Hypothalamus (tissue), 51 donors: ENCODE measurements around the gene SSC5D.

Experiments
- DNase-seq, 51 donors: peaks; one replicate each; lab custom pipeline; 2025; lab: John Stamatoyannopoulos, UW

SSC5D gene

GRCh38 chr19:55453511-55454260, 34.5 kb upstream of the SSC5D start:
- peak in 1 of 51 donors; percentile 42 for DNase-seq

GRCh38 chr19:55454787-55455243, 33.4 kb upstream of the SSC5D start:
- DNase-seq: peak in 34 of 51 donors; percentile 5 to 71 (median 43)

- DNase-seq: no peak
These were observed 32.5 kb upstream of the SSC5D start for GRCh38 chr19:55455576-55456235.

- no peak for DNase-seq
These were observed 31.9 kb upstream of the SSC5D start for GRCh38 chr19:55456347-55456746.

- DNase-seq: no peak
These were observed 30.4 kb upstream of the SSC5D start for GRCh38 chr19:55457683-55458457.

GRCh38 chr19:55459551-55459949, 28.7 kb upstream of the SSC5D start:
- no peak for DNase-seq

- no peak for DNase-seq
These were observed 28.1 kb upstream of the SSC5D start for GRCh38 chr19:55459950-55460657.

GRCh38 chr19:55460670-55461258, 27.5 kb upstream of the SSC5D start:
- DNase-seq: peak in 30 of 51 donors; percentile 7 to 66 (median 36)

GRCh38 chr19:55461259-55461973, 26.8 kb upstream of the SSC5D start, which contains the start of gene ISOC2:
Gene ISOC2 (minus strand): TSS chr19:55461642. CDS start chr19:55456486, 5,156 bp downstream.
- peak; percentile 84 to 100 (median 99) for DNase-seq

- no peak for DNase-seq
These were observed 26.1 kb upstream of the SSC5D start for GRCh38 chr19:55461974-55462626.

GRCh38 chr19:55462722-55463121, 25.5 kb upstream of the SSC5D start:
- DNase-seq: no peak

GRCh38 chr19:55463583-55464031, 24.6 kb upstream of the SSC5D start:
- DNase-seq: no peak

GRCh38 chr19:55464039-55464661, 24.1 kb upstream of the SSC5D start:
- DNase-seq: no peak

- no peak for DNase-seq
These were observed 23.6 kb upstream of the SSC5D start, which contains the start of gene C19orf85 for GRCh38 chr19:55464662-55465054. Gene C19orf85 (minus strand): TSS chr19:55464751. CDS start chr19:55464554, 197 bp downstream.

GRCh38 chr19:55465460-55466240, 22.6 kb upstream of the SSC5D start:
- no peak for DNase-seq

GRCh38 chr19:55466241-55466614, 22.0 kb upstream of the SSC5D start:
- DNase-seq: no peak
